GM18951 (cell line): Measurements from ENCODE around the gene ZNF180.
"Not testable (repeated sequence)": the region's sequence is repeated elsewhere in the genome, so short reads cannot be mapped to it uniquely, and the experiment has no call there.

ENCODE experiments used
- POLR2A ChIP-seq: IDR thresholded peaks from 4 replicates; pipeline ENCODE4 v1.6.1; 2011; ENCODE audit warnings: mild to moderate bottlenecking; ENCODE audit not compliant: insufficient read length, insufficient read depth; ENCODE audit errors: extremely low read depth
- in situ Hi-C: fragments of 300-500 bp; cut with MboI; formaldehyde crosslinking; loops from one replicate; pipeline ENCODE4 v1.12.0; 2022; ENCODE audit warnings: low sequenced_read_pairs, mixed read lengths, inconsistent platforms; ENCODE audit not compliant: unreplicated experiment

The ZNF180 gene

DNA sequence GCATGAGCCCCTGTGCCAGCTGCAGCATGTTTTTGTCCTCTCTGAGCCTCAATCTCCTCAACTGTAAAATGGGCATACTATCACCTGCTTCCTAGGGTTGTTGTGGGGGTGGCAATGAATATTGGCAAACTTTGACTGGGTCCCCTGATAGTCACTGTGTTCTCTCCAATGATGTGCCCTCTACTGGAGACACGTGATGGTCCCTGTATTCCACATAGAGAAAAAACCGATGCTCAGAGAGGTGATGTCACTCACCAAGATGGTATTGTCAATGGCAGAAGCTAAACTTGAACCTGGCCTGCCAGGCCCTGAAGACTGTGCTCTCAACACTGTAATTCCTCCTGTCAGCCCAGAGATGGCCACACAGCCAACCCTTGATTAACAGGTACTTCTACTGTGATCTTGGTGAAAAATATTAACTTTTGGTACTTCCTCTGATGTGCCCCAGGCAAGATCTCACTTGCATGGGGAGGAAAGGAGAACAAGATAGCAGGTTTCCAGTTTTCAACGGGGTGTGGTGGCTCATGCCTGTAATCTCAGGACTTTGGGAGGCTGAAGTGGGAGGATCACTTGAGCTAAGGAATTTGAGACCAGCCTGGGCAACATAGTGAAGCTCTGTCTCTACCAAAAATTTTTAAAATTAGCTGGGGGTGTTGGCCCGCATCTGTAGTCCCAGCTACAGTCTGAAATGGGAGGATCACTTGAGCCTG, 25.6 kb upstream of the ZNF180 start:
- TF ChIP-seq POLR2A = no peak
- in situ Hi-C loops = no loop called here

DNA sequence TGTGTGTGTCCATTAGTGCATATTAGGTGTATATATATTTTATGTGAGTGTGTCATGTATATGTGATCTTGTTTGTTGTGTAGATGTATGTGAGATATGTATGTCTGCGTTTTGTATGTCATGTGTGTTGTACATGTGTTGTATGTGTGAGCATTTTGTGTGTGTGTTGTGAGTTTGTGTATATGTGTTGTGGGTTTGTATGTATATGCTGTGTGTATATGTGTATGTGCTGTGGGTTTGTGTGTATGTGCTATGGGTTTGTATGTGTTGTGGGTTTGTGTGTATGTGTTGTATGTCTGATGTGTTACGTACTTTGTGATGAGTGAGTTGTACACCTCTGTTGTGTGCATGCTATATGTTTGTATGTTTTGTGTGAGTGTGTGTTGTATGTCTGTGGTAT, 21.0 kb upstream of the ZNF180 start:
- no peak for TF ChIP-seq POLR2A
- in situ Hi-C loops = no loop called here

DNA sequence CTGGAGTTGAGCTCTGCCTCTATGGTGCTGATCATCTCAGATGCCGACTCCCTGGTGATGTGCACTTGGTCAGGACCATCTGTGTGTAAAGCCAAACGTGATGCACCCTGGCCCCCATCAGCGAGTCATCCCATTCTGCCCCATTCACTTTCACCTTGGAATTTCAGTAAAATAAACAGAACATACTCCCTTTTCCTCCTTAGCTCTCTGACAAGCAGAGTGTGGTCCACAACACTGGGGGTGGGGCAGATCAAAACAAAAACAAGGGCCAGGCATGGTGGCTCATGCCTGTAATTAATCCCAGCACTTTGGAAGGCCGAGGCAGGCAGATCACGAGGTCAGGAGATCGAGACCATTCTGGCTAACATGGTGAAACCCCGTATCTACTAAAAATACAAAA, 16.8 kb upstream of the ZNF180 start:
- no peak for TF ChIP-seq POLR2A
- in situ Hi-C loops = no loop called here

DNA sequence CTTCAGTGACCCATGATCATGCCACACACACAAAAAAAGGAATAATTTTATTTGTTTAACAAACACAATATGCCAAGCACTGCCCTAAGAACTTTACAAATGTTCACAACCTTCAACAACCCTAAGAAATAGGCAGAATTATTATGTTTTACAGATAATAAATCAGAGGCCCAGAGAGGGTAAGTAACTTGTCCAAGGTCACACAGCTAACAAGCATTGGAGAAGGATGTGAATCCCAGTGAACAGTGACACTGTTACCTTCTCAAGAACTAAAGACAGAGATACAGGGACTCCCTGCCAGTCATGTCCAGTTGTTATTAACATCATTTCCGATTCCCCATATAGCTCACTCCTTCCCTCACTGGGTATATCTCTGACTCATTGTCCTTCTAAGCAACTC, 15.6 kb upstream of the ZNF180 start:
- TF ChIP-seq POLR2A = no peak
- in situ Hi-C loops = no loop called here

DNA sequence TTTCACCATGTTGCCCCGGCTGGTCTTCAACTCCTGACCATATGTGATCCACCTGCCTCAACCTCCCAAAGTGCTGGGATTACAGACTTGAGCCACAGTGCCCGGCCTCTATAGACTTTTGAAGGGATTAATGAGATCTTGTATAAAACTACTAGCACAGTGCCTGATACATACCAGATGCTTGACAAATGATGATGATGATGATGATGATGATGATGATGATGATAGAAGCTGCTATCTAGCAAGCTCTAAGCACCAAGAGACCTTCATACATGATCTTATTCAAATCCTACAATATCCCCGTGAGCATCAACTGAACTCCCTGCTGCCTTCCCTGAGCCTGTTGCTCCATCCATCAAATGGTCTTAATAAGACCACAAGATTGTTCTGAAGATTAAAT, 14.7 kb upstream of the ZNF180 start:
- in situ Hi-C loops = no loop called here
- no peak for TF ChIP-seq POLR2A

DNA sequence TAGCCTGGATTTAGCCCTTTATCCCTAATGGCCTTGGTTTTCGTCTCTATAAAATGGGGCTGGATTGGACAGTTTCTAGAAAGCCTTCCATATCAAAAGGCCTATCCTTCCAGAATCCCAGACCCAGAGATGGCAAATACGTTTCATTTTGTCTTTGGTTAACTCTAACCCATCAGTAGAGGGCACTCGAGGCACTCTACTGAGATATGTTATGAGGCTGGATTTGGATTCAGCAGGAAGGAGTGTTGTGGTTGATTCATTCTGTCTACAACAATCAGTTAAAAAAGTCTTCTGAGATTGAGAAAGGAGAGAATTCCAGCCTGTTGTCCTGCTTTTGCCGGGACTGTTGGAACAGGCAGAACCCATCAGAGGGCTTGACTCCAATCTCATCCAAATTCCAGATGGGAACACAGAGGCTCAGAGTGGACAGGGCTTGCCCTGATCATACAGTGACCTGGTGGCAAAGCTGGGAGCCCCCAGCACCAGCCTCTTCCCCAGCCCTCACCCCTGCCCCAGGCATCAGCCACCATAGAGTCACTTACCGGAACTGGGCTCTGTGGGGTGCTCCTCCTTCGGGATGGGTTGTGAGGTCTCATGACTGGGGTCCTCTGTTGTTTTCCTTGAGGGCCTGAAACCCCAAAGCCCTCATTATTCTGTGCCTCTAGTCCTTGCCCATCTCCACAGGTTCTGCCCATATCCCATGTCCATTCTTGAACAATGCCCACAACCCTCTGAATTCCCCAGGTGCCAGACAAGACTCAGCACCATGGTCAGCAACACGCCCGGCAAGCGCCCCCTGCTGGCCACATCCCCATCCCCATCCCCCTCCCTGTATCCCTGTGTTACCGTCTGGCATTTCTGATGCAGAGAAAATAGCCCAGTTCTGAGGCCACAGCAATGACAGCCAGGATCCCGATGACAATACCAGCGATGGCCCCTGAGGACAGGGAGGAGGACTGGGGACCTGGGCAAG, 12.3 kb upstream of the ZNF180 start:
- in situ Hi-C loops = no loop called here
- TF ChIP-seq POLR2A = no peak

DNA sequence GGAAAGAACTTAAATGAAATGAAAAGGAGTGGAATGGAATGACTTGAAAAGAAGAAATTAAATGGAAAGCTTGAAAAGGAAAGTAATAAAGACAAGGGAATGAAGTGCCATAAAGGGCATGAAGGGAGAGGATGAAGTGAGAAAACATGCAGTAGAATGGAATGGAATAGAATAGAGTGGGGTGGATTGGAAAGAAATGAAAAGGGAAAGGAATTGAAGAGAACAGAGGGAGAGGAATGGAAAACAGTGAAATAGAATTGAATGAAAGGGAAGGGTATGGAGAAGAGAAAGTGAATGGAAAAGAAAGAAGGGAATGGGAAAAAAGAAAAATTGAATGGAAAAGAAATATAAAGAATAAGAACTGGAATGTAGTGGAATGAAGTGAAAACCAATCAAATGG, 9.2 kb upstream of the ZNF180 start:
- in situ Hi-C loops = no loop called here
- no peak for TF ChIP-seq POLR2A

DNA sequence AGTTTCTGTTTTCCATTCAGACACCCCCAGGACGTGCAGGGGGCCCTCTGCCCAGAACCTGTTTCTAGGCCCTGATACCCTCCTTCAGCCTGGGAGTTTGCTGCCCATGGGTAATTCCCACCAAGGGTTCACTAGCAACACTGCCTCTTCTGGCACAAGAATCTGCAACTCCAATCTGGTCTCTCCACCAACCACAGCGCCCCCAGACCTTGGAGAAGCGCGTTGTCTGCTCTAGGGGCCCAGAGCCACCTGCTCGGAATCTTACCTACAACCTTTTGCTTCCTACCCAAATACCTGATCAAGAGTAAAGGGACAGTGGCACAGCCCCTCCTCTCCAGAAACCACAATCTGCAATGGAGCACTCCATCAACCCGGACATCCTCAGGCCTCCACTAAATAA, 763 bp downstream of the ZNF180 start:
- in situ Hi-C loops = no loop called here

DNA sequence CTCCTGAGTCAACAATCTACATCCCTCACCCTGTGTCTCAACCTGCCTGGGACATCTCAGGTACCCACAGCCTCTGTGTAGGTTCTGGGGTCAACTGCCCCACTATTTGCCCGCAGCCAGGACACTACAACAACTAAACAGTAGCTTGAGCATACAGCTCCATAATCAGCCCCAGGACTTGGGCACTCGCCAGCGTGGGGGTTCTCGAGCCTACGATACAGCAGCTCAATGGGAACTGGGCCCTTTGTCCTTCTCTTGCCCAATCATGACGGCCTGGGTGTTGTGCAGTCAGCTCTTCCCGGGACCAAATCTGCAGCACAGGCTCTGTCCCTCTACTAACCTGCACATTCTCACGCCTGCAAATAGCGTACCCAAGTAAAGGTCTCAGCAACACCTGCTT, 1.3 kb downstream of the ZNF180 start:
- no peak for TF ChIP-seq POLR2A

More for the DNA sequence above, 763 bp downstream of the ZNF180 start:
- TF ChIP-seq POLR2A = no peak

DNA sequence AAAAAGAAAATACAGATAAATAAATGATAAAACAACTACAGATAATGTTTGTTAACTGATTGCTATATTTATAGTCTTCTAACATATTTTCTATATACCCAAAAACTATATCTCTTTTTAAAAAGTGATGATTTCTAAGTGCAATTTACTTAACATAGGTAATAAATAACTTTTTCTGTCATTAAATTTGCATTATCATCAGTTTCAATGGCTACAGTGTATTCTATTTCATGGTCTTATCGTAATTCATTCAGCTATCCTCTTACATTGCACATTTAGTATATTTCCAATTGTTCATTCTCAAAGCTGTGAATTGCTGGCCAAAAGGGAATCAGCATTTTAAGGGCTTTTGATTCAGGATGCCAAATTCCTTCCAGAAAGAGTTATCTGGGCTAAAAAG, 3.6 kb downstream of the ZNF180 start:
- in situ Hi-C loops = no loop called here

More for the DNA sequence above, 1.3 kb downstream of the ZNF180 start:
- in situ Hi-C loops = no loop called here

DNA sequence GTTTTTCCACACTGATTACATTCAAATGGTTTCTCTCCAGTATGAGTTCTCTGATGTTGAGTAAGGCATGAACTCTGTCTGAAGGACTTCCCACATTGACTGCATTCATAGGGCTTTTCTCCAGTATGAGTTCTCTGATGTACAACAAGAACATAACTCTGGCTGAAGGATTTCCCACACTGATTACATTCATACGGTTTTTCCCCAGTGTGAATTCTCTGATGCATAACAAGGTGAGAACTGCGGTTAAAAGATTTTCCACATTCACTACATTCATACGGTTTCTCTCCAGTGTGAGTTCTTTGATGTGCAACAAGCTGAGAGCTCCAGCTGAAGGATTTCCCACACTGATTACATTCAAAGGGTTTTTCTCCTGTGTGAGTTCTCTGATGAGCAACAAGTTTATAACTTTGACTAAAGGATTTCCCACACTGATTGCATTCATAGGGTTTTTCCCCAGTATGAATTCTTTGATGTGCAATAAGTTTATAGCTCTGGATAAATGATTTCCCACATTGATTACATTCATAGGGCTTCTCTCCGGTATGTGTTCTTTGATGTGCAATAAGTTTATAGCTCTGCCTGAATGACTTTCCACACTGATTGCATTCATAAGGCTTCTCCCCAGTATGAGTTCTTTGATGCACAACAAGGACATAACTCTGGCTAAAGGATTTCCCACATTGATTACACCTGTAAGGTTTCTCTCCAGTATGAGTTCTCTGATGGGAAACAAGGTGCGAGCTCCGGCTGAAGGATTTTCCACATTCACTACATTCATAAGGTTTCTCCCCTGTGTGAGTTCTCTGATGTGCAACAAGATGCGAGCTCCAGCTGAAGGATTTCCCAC, 23.5 kb downstream of the ZNF180 start:
- TF ChIP-seq POLR2A = no peak
- in situ Hi-C loops = no loop called here

More for the DNA sequence above, 3.6 kb downstream of the ZNF180 start:
- no peak for TF ChIP-seq POLR2A

DNA sequence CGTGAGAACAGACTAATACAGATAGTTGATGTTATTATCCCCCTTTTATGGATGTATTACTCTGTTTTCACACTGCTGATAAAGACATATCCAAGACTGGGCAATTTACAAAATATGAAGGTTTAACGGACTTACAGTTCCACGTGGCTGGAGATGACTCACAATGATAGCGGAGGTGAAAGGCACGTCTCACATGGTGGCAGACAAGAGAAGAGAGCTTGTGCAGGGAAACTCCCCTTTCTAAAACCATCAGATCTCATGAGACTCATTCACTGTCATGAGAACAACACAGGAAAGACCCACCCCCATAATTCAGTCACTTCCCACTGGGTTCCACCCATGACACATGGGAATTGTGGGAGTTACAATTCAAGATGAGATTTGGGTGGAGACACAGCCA, 31.6 kb downstream of the ZNF180 start:
- in situ Hi-C loops = not testable (repeated sequence)

DNA sequence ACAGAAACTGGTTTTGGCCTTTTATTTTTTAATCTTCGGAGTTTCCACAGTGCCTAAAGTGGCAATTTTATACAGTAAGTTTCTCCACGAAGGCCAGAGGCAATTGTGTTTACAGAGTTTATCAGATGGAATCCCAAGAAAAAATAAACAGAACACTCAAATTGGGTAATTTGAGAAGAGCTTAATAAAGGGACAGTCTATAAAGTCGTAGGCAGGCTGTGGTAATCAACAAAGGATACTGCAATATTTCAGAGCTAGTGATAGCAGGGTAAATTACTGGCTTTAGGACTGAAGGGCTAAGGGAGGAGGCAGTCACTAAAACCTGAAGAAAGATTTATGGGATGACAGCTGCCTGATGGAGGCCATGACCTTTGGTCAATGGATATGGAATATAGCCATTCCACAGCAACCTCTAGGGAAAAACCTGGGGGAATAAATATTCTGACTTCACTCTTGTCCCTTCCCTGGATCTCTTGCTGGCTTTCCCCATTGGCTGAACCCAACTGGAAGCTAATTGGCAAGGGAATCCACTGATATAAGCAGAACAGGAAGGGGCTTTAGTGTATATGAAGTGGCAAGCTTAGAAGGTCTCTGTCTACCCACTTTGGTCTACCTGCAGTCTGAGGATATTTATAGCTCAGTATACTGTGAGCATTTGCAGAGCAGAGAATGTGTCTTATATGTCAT, 37.6 kb downstream of the ZNF180 start:
- in situ Hi-C loops = not testable (repeated sequence)

DNA sequence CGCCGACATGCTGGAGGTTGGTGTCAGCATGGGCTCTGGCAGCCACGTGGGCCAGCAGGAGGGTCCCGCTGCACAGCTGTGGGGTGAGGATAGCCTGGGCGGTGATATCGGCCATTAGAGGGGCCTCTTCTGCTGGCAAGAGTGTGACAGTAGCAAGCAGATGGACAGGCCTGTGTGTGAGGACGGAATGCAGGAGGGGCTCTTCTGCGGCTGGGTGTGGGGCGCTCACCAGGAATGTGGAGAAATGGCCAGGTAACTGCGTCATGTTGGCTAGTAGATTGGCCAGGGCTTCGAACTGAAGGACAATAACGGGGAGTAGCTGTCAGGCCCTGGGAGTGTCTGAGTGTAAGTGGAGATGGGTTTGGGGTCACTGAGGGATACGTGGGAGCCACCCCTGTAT, 44.3 kb downstream of the ZNF180 start:
- in situ Hi-C loops = not testable (repeated sequence)
